AG04450 (cell line): ENCODE data around the gene PTGFRN. TPM values are rescaled to one million over a fixed set of nuclear protein-coding genes. Genes with fewer than 3 reads are reported as not detected.

Experiments used
- CTCF ChIA-PET: fragments of 300-600, 350-600 bp; formaldehyde crosslinking; extraction: SDS; loops from one replicate; lab custom pipeline; 2022; ENCODE audit warnings: antibody characterized with exemption, inconsistent platforms; lab: Charles Lee
- POLR2A ChIA-PET: fragments of 350-600 bp; formaldehyde crosslinking; extraction: SDS; loops from one replicate; lab custom pipeline; 2021; ENCODE audit warnings: antibody characterized with exemption, inconsistent platforms; lab: Yijun Ruan, JAX
- DNase-seq: peaks from one replicate; pipeline ENCODE4 v3.0.0-alpha.2; 2011; ENCODE audit warnings: low read depth, low spot score
- H3K27ac ChIP-seq: one replicate; pipeline ENCODE4 v1.5.1; 2012; ENCODE audit warnings: low read depth, low read length, control low read depth
- H3K27me3 ChIP-seq: one replicate; pipeline ENCODE4 v1.6.0; 2012; ENCODE audit warnings: low read length; ENCODE audit not compliant: control insufficient read depth, insufficient read depth
- H3K4me3 ChIP-seq: 2 replicates; pipeline ENCODE4 v1.5.1; 2011; ENCODE audit warnings: mild to moderate bottlenecking, low read depth, low read length, control low read depth
- H3K9me3 ChIP-seq: 2 replicates; pipeline ENCODE4 v1.5.1; 2012; ENCODE audit warnings: low read length; ENCODE audit not compliant: control insufficient read depth, insufficient read depth
- polyA plus RNA-seq: library from polyadenylated mRNA; depleted of rRNA; stranded (reverse); fragments of >200 nt; gene quantifications from 2 replicates; pipeline ENCODE4 v1.2.3, GENCODE V29; 2011
- TF ChIP-seq, protein P1 (sequence below): IDR thresholded peaks from 2 replicates; pipeline ENCODE4 v1.5.1; 2011; ENCODE audit warnings: low read depth, low read length, control low read depth, inconsistent platforms

Gene PTGFRN
- polyA plus RNA-seq, 1 experiment = 0.46 TPM

- Histone ChIP-seq H3K27ac (no peak overlapping the region), H3K4me3 (no peak overlapping the region), H3K27me3 (no peaks in the 10 kb centered on the region), H3K9me3 (no peaks in the 10 kb centered on the region)
- CTCF ChIA-PET = no interaction called here
- TF ChIP-seq, protein P1, sequence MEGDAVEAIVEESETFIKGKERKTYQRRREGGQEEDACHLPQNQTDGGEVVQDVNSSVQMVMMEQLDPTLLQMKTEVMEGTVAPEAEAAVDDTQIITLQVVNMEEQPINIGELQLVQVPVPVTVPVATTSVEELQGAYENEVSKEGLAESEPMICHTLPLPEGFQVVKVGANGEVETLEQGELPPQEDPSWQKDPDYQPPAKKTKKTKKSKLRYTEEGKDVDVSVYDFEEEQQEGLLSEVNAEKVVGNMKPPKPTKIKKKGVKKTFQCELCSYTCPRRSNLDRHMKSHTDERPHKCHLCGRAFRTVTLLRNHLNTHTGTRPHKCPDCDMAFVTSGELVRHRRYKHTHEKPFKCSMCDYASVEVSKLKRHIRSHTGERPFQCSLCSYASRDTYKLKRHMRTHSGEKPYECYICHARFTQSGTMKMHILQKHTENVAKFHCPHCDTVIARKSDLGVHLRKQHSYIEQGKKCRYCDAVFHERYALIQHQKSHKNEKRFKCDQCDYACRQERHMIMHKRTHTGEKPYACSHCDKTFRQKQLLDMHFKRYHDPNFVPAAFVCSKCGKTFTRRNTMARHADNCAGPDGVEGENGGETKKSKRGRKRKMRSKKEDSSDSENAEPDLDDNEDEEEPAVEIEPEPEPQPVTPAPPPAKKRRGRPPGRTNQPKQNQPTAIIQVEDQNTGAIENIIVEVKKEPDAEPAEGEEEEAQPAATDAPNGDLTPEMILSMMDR = no peak
- POLR2A ChIA-PET = no interaction called here
- no peak for DNase-seq
Observed at GRCh38 chr1:117014209-117014608, 104.5 kb downstream of the PTGFRN start.

GRCh38 chr1:117015724-117016123 lies 106.0 kb downstream of the PTGFRN start:
- Histone ChIP-seq H3K27ac (no peak overlapping the region), H3K27me3 (no peaks in the 10 kb centered on the region), H3K9me3 (no peaks in the 10 kb centered on the region), H3K4me3 (no peak overlapping the region)
- CTCF ChIA-PET = no interaction called here
- POLR2A ChIA-PET = no interaction called here
- DNase-seq = no peak
- TF ChIP-seq, protein P1 = no peak

DNA sequence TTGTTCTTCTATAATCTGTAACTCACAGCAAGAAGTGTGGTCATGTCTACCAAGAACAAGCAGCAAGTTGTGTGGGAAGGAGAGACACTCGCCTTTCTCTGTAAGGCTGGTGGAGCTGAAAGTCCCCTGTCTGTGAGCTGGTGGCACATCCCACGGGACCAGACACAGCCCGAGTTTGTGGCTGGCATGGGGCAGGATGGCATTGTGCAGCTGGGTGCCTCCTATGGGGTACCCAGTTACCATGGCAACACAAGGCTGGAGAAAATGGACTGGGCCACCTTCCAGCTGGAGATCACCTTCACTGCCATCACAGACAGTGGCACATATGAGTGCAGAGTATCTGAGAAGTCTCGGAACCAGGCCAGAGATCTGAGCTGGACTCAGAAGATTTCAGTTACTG lies 107.3 kb downstream of the PTGFRN start:
- CTCF ChIA-PET = no interaction called here
- POLR2A ChIA-PET = no interaction called here

DNA sequence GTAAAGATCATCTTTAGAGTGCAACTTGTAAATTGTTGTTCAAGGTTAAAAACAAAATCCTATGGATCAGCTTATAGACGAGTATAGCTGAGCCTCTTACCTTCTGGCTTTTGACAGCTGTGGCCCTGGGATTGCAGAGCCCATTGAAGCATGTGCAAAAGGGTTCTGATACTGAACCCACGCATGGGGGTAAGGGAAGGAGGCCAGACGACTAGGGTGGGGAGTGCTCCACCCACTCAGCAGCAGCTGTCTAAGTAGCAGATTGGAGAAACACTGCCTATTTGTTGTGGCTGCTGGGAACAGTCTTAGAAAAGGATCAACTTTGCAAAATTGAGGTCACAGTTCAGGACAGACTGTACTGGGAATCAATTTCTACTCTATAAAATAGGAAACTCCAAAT lies 107.9 kb downstream of the PTGFRN start:
- POLR2A ChIA-PET = no interaction called here
- no peak for DNase-seq
- TF ChIP-seq, protein P1 = no peak
- no peak overlapping the region for H3K27ac ChIP-seq
- CTCF ChIA-PET = no interaction called here
- H3K27me3 ChIP-seq = no peaks in the 10 kb centered on the region
- H3K4me3 ChIP-seq = no peak overlapping the region
- no peaks in the 10 kb centered on the region for H3K9me3 ChIP-seq

More for the DNA sequence above, 107.3 kb downstream of the PTGFRN start:
- Histone ChIP-seq H3K9me3 (no peaks in the 10 kb centered on the region), H3K27ac (no peak overlapping the region), H3K27me3 (no peaks in the 10 kb centered on the region), H3K4me3 (no peak overlapping the region)
- TF ChIP-seq, protein P1 = no peak
- no peak for DNase-seq

GRCh38 chr1:117020526-117021156 lies 110.9 kb downstream of the PTGFRN start:
- POLR2A ChIA-PET = no interaction called here

More at GRCh38 chr1:117020526-117021156, 110.9 kb downstream of the PTGFRN start:
- CTCF ChIA-PET = no interaction called here
- no peak for DNase-seq
- H3K4me3 ChIP-seq = no peak overlapping the region
- TF ChIP-seq, protein P1 = no peak
- no peaks in the 10 kb centered on the region for H3K9me3 ChIP-seq
- no peaks in the 10 kb centered on the region for H3K27me3 ChIP-seq
- H3K27ac ChIP-seq = no peak overlapping the region
